SU-DHL-6 (cell line): ENCODE data around the gene LRRC75A.

Experiments
- H2AFZ ChIP-seq: fragments of 200-600 bp; sonication (generic); 2 replicates; pipeline ENCODE4 v1.6.1; 2014; ENCODE audit warnings: low read depth, mild to moderate bottlenecking, moderate library complexity, mixed read lengths, antibody characterized with exemption, low read length; ENCODE audit not compliant: severe bottlenecking
- H3F3A ChIP-seq: fragments of 200-600 bp; shearing (Covaris generic); 2 replicates; pipeline ENCODE4 v1.6.0; 2016; ENCODE audit warnings: antibody characterized with exemption, mild to moderate bottlenecking; ENCODE audit not compliant: insufficient read depth
- H3K27ac ChIP-seq: fragments of 200-600 bp; sonication (generic); 2 replicates; pipeline ENCODE4 v1.5.1; 2016; ENCODE audit warnings: low read depth, mild to moderate bottlenecking, low read length, moderate library complexity, mixed read lengths
- H3K27me3 ChIP-seq: fragments of 200-600 bp; sonication (generic), shearing (Covaris generic); 2 replicates; pipeline ENCODE4 v1.6.0; 2014; ENCODE audit warnings: mild to moderate bottlenecking, low read length
- H3K36me3 ChIP-seq: fragments of 200-600 bp; sonication (generic); 2 replicates; pipeline ENCODE4 v1.6.1; 2014; ENCODE audit warnings: mild to moderate bottlenecking, low read length, mixed read lengths
- H3K4me2 ChIP-seq: fragments of 300-600, 200-600 bp; shearing (Covaris generic), sonication (generic); 2 replicates; pipeline ENCODE4 v1.6.0; 2014; ENCODE audit warnings: low read length, low read depth, mild to moderate bottlenecking; ENCODE audit not compliant: poor library complexity, severe bottlenecking
- H3K4me3 ChIP-seq: fragments of 200-600 bp; sonication (generic); 2 replicates; pipeline ENCODE4 v1.5.1; 2014; ENCODE audit warnings: antibody characterized with exemption, low read length, mild to moderate bottlenecking, mixed read lengths; ENCODE audit not compliant: insufficient read depth, poor library complexity, severe bottlenecking
- H3K79me2 ChIP-seq: fragments of 200-600 bp; sonication (generic); 2 replicates; pipeline ENCODE4 v1.6.1; 2014; ENCODE audit warnings: mild to moderate bottlenecking, low read length, moderate library complexity; ENCODE audit not compliant: insufficient read depth
- H3K9ac ChIP-seq: fragments of 200-600 bp; sonication (generic); 2 replicates; pipeline ENCODE4 v1.7.0; 2014; ENCODE audit warnings: mild to moderate bottlenecking, low read length
- H3K9me2 ChIP-seq: fragments of 200-600 bp; sonication (generic); replicated peaks from 2 replicates; pipeline ENCODE4 v1.6.1; 2014; ENCODE audit warnings: low read length; ENCODE audit not compliant: insufficient read depth
- H3K9me3 ChIP-seq: fragments of 200-600 bp; sonication (generic); 2 replicates; pipeline ENCODE4 v1.6.1; 2014; ENCODE audit warnings: low read length, mixed read lengths; ENCODE audit not compliant: insufficient read depth
- H4K20me1 ChIP-seq: fragments of 200-600 bp; sonication (generic); 2 replicates; pipeline ENCODE4 v1.6.1; 2014; ENCODE audit warnings: low read depth, mild to moderate bottlenecking, antibody characterized with exemption, low read length, moderate library complexity, mixed read lengths
- EZH2phosphoT487 ChIP-seq: fragments of 200-600 bp; sonication (generic), shearing (Covaris generic); conservative IDR thresholded peaks from 2 replicates; pipeline ENCODE4 v1.6.1; 2018; ENCODE audit warnings: mild to moderate bottlenecking, antibody characterized with exemption, low read length, moderate library complexity, mixed read lengths
- TF ChIP-seq, protein P1 (sequence below): fragments of 200-600 bp; sonication (generic); IDR thresholded peaks from one replicate; pipeline ENCODE4 v1.5.1; 2017; ENCODE audit warnings: antibody characterized with exemption, mild to moderate bottlenecking, low read length, moderate library complexity; ENCODE audit not compliant: insufficient read depth, poor library complexity, severe bottlenecking

LRRC75A gene

DNA sequence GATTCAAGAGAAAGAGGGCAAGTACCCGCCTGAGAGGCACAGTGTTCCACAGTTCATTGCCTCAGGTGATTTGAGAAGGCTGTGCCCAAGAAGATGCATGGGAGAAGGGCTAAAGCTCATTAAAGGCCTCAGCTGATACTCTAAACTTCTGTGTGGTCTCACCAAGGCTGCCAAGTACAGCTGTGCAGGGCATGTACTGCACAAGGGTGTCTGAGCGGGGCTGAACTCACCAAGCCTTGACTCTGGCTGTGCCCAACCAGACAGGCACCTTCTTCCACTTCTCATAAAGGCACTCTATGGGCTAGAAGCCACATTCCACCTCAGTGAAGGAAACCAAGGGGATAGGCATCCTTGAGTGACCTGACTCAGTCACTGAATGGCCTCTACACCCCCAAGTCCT, 12.7 kb downstream of the LRRC75A start:
- Histone ChIP-seq H3K9me2 (no peaks in the 10 kb centered on the region), H3K36me3 (no peaks in the 10 kb centered on the region), H3K9me3 (no peaks in the 10 kb centered on the region), H3F3A (no peaks in the 10 kb centered on the region), H3K79me2 (no peaks in the 10 kb centered on the region), H3K27me3 (no peaks in the 10 kb centered on the region), H3K27ac (no peak overlapping the region), H3K9ac (no peak overlapping the region), H4K20me1 (no peaks in the 10 kb centered on the region), H3K4me2 (no peak overlapping the region), H2AFZ (no peak overlapping the region), H3K4me3 (no peak overlapping the region)
- TF ChIP-seq, protein P1, sequence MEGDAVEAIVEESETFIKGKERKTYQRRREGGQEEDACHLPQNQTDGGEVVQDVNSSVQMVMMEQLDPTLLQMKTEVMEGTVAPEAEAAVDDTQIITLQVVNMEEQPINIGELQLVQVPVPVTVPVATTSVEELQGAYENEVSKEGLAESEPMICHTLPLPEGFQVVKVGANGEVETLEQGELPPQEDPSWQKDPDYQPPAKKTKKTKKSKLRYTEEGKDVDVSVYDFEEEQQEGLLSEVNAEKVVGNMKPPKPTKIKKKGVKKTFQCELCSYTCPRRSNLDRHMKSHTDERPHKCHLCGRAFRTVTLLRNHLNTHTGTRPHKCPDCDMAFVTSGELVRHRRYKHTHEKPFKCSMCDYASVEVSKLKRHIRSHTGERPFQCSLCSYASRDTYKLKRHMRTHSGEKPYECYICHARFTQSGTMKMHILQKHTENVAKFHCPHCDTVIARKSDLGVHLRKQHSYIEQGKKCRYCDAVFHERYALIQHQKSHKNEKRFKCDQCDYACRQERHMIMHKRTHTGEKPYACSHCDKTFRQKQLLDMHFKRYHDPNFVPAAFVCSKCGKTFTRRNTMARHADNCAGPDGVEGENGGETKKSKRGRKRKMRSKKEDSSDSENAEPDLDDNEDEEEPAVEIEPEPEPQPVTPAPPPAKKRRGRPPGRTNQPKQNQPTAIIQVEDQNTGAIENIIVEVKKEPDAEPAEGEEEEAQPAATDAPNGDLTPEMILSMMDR, result no peak
- TF ChIP-seq EZH2phosphoT487, result no peak

DNA sequence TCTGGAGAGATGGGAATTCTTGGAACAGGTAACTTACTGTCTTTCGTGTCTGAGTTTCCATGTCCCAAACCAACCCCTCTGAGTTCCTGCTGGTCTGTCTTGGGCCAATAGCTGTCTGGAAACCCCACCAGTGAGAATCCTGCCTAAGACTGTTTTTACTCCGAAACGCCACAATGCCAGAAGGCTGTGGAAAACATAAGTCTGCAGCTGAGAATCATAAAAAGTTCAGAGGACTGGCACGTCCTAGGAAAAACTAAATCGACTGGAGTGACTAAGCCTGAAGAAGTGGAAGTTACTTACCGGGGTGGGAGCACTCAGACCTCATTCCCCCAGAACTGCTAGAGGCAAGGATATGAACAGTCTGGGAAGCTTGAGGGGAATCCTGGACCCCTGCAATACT, 13.3 kb downstream of the LRRC75A start:
- Histone ChIP-seq H3K27me3 (no peaks in the 10 kb centered on the region), H3K4me2 (no peak overlapping the region), H2AFZ (no peak overlapping the region), H3K79me2 (no peaks in the 10 kb centered on the region), H3K36me3 (no peaks in the 10 kb centered on the region), H3K4me3 (no peak overlapping the region), H4K20me1 (no peaks in the 10 kb centered on the region), H3K27ac (no peak overlapping the region), H3K9me2 (no peaks in the 10 kb centered on the region), H3K9me3 (no peaks in the 10 kb centered on the region), H3F3A (no peaks in the 10 kb centered on the region), H3K9ac (no peak overlapping the region)
- TF ChIP-seq EZH2phosphoT487, result no peak
- TF ChIP-seq, protein P1, result no peak

- Histone ChIP-seq H3K9ac (no peak overlapping the region), H3K36me3 (no peaks in the 10 kb centered on the region), H3F3A (no peaks in the 10 kb centered on the region), H3K4me3 (no peak overlapping the region), H3K27ac (no peak overlapping the region), H3K79me2 (no peaks in the 10 kb centered on the region), H3K27me3 (no peaks in the 10 kb centered on the region), H3K4me2 (no peak overlapping the region), H4K20me1 (no peaks in the 10 kb centered on the region), H3K9me2 (no peaks in the 10 kb centered on the region), H3K9me3 (no peaks in the 10 kb centered on the region), H2AFZ (no peak overlapping the region)
- TF ChIP-seq, protein P1, result no peak
- TF ChIP-seq EZH2phosphoT487, result no peak
Observed at GRCh38 chr17:16477666-16478065, 14.3 kb downstream of the LRRC75A start.
